ENCODE results near the gene ARHGAP10.

The ARHGAP10 gene

DNA sequence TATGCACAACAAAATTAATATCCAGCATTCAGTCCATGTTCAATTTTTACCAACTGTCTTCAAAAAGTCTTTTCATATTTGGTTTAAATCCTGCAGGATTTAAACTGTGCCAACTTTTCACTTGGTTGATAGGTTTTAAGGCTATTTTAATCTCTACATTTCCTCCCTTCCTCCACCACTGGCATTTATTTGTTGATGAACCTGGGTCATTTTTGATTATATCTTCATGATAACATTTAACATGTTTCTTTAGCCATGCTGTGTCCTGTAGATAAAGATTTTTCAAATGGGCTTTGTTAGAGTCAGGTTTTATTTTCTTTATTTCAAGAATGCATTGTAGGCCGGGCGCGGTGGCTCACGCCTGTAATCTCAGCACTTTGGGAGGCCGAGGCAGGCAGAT lies 216.4 kb downstream of the ARHGAP10 start:
- no peak for DNase-seq (ENCODE audit: low read depth in 2 of 2)

- no peak for DNase-seq (ENCODE audit: low read depth in 2 of 2)
These were observed 218.4 kb downstream of the ARHGAP10 start for GRCh38 chr4:147950261-147950660.

GRCh38 chr4:147950841-147951240 lies 219.0 kb downstream of the ARHGAP10 start:
- DNase-seq (ENCODE audit: low read depth in 2 of 2): no peak

GRCh38 chr4:147954850-147955249 lies 223.0 kb downstream of the ARHGAP10 start:
- no peak for DNase-seq (ENCODE audit: low read depth in 2 of 2)

DNA sequence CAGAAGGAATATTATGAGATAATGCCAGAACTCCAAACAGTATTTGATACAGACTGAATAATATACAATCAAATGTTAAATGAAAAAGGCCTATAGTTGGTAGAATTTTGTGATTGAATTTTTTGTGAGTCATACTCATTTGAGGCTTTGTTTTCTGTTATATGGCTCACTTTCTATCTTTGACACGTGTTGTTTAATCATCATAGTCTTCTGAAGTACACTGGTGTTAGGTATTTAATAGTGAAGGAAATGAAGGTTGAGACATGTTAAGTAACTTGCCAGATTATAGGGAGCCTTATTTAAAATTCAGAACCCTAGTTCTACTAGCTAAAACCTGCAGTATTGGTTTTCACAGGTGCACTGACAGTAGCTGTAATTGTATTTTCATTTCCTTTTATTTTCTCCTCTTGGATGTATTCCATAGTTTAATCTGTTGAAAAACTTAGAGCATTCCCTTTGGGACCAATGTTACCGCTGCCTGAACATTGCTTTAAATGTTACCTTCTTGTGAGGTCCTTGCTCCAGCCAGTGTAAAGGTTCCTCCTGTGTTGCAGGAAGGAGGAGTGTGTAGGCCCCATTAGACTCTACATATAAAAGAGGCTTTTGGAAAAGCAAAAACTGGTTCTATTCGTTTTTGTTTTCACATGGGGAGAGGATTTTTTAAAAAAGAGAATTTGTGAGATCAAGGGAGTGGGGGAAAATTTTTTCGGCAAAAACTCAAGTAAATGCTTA lies 224.1 kb downstream of the ARHGAP10 start:
- DNase-seq (ENCODE audit: low read depth in 2 of 2): no peak

DNA sequence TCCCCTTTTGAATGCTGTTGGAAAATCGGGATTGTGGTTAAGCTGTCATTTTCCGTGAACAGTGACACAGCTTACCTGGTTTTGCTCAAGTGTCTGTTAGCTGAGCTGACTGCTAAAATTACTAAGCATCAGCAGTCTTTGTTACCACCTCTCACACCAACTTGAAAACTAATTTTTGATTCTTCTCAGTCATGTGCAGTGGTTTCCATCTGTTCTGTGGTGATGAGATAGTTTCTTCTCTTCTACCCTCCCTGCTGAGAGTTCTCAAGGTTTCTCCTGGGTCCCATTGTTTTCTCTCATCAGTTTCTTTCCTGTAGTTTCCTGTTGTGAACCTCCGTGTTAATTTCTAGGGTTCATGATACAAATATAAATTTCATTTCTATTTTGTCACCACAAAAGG lies 225.6 kb downstream of the ARHGAP10 start:
- no peak for DNase-seq (ENCODE audit: low read depth in 2 of 2)

- DNase-seq (ENCODE audit: low read depth in 2 of 2): no peak
These were observed 226.2 kb downstream of the ARHGAP10 start for GRCh38 chr4:147958057-147958456.

GRCh38 chr4:147958489-147959065 lies 226.7 kb downstream of the ARHGAP10 start:
- no peak for DNase-seq (ENCODE audit: low read depth in 2 of 2)

GRCh38 chr4:147960971-147961370 lies 229.1 kb downstream of the ARHGAP10 start:
- DNase-seq (ENCODE audit: low read depth in 2 of 2): no peak

DNA sequence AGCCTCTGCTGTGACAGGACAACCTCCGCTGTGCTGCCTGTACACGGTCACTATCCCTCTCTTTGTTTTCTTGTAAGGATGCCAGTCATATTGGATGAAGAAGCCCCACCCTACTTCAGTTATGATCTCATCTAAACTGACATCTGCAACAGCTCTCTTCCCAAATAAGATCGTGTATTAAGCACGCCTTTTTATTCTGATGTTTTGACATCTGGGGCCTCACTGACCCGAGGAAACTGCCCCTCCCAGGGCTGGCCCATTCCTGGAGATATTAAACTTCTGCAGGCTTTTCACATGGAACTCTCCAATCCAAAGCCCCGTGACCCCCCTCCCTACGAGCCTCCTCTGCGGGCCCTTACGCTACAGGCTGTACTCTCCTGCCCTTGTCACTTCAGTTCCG lies 232.0 kb downstream of the ARHGAP10 start:
- no peak for DNase-seq (ENCODE audit: low read depth in 2 of 2)

- DNase-seq (ENCODE audit: low read depth in 2 of 2): no peak
These were observed 232.5 kb downstream of the ARHGAP10 start for GRCh38 chr4:147964266-147964880.

GRCh38 chr4:147965056-147965455 lies 233.2 kb downstream of the ARHGAP10 start:
- no peak for DNase-seq (ENCODE audit: low read depth in 2 of 2)

DNA sequence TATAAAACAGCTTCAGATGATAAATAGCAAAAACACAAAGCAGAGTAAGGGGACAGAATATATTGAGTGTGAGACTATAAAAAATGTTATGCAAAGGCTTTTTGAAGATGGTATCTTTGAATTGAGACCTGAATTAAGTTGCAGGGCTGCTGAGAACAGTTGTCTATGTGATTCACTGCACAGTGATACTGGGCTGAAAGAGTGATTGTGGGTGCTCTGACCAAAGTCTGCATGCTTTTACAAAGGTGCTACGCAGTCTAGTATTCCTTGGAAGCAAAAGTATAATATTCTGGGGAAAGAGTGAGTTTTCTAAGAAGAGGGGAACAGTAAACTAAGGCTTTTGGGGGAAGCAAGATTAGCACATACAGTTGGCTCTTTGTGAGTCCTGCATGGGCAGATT lies 234.0 kb downstream of the ARHGAP10 start:
- DNase-seq (ENCODE audit: low read depth in 2 of 2): no peak

DNA sequence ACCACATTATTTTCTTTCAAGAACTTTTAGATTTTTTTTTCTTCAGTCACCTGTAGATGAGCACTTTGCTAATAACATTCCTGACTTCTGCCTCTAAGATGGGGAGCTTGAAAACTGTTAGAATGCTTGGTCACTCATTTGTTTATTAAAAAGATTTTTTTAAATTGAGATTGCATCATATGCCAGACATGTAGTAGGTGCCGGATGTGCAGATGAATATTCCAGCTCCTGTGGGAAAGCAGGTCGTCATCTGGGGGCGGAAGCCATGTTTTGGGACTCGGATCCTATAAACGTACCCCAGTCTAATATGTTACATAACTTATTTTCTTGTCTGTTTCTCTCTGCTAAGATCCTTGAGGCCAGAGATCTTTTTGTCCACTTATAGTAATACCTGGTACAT lies 236.8 kb downstream of the ARHGAP10 start:
- DNase-seq (ENCODE audit: low read depth in 2 of 2): no peak

- DNase-seq (ENCODE audit: low read depth in 2 of 2): no peak
These were observed 237.9 kb downstream of the ARHGAP10 start for GRCh38 chr4:147969573-147970385.

DNA sequence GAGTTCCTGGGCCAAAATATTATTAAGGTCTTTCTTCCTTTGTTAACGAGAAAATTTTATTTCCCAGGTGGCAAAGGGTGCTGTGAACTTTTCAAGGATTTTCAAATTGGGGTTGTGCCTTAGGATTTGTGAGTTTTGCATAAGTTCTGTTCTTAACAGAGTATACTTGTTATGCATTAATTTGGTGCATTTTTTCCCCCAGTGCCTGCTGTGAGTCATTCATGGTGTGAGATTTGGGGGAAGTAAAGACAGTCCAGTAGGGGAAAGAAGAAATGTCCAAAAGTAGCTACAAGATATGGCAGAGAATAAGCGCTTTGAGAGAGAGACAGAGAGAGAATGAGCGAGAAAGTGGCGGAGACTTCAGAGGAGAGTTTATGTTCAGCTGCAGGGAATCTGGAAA lies 239.2 kb downstream of the ARHGAP10 start:
- DNase-seq (ENCODE audit: low read depth in 2 of 2): no peak

DNA sequence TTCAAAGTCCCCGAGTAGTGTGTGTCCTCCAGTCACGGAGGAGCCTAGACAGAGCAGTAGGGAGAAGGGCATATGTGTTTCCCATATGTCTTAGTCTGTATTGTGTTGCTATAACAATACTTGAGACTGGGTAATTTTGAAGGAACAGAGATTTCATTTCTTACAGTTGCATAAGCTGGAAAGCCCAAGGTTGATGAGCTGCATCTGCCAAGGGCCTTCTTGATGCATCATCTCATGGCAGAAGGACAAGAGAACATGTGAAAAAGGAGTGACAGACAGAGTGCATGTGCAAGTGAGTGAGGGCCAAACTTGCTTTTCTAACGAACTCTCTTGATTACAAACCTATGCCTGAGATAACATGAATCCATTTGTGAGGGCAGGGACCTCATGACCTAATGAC lies 243.4 kb downstream of the ARHGAP10 start:
- no peak for DNase-seq (ENCODE audit: low read depth in 2 of 2)

DNA sequence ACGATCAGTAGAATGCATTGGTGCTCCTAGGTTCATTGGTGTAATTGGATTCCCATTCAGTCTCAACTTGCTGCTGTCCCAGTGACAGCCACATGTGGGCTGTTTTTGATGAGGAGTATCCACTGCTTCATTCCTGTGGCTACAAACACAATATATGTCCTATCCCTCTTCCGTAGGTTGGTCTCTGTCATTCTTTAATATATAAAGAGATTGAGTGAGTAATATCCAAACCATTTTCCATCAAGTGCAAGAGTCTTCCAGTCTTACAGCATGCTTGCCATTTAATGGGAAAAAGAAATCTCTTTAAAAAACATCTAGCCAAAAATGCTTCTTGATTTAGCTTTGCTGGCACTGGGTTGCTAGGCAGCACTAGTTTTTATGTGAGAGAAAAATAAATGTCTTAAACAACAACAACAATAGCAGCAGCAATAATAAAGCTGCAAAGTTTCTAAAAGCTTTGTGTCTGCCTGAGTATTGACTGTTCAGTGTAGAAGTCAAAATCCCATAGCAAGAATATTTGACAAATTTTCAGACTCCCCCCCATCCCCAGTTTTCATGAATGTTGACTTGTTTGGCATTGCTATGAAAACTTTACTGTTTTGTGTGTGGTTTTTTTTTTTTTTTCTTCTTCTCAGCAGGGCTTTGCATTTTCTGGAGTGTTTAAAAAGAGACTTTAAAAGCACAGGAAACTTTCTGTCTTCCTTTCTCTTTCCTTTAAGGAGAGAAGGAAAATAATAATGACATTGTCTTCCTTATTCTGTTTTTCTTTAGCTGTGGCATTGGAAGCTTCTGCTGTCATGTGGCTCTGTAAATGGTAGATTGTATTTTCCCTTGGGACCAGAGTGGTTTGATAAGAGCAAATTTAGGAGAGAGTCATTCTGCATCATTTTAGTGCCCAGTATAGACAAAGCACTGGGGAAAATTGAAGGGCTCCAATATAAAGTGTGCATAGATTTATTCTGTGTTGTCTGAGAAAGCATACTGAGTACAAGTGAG lies 244.3 kb downstream of the ARHGAP10 start:
- DNase-seq (ENCODE audit: low read depth in 2 of 2): no peak

- no peak for DNase-seq (ENCODE audit: low read depth in 2 of 2)
These were observed 248.7 kb downstream of the ARHGAP10 start for GRCh38 chr4:147980586-147980985.

- DNase-seq (ENCODE audit: low read depth in 2 of 2): no peak
These were observed 249.4 kb downstream of the ARHGAP10 start for GRCh38 chr4:147981305-147981704.
